Activated gamma-delta T cell (primary cell): Measurements from ENCODE around the gene TESK2.
A peak's percentile ranks its signal among the peaks of the same experiment; 100 is the strongest.

Experiments
- DNase-seq: peaks from one replicate; lab custom pipeline; 2025; lab: John Stamatoyannopoulos, UW

TESK2 gene

DNA sequence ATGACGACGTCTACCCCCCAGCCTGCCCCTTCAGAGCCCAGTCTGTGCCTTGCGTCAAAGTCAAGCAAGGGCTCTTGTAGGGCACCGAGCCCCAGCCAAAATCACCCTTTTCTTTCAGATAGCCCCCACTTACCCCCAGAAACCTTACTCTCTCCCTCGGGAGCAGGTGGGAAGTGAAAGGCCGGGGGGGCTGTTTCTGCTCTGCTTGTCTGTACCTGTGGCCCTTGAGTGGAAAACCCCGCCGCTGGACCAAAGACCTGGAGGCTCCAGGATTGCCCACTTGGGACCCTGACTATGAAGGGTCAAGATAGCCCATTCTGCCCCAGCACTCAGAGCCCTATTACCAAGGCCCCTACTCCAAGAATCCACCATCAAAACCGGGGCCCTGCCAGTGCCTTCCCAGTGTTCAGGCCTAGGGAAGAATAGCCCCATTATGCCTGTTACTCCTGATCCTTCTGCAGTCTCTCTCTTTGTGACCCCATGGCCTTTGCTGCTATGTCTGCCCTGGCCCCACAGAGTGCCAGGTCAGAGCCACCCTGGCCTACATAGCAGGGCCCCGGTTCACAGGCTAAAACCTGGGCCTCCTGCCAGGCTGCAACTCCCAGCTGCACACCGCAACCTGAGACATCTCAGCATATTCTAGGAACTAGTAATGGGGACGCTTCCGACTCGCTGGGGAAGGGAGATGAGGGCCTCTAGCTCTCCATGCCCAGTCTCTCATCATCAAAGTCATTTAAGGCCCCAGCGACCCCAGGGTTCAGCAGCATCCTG lies 186.5 kb downstream of the TESK2 start:
- DNase-seq: no peak

DNA sequence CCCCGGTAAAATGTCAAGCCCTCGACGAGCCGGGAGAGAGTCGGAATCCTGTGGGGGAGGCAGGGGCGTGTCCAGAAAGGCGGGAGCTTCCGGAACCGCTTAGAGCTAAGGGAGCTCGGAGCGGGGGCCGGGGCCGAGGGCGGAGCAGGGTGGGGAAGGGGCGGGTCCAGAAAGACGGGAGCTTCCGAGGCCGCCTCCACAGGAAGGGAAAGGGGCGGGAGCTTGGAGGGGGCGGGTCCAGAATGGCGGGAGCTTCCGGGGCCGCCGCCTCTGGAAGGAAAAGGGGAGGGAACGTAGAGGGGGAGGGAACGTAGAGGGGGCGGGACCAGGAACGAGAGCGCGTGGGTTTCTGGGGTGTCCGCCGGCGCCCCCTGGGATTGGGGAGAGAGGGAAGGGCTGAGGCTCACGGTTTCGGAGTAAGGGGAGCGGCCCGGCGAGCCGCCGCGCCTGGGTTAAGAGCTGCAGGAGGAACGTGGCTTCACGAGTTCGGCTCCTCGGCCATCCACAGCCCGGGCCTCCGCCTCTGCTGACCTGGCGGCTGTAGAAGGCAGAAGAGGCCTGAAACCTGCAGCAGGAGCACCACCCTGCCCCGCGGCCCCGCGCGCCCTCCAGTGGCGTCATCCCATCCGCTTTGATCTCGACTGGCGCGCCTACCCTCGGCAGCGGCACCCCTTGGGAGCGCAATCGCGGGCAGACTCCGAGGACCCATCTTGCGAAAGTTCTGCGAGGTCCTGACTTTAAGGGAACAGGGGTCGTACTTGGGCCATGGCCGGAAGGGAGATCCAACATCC lies 187.2 kb downstream of the TESK2 start:
- peak; percentile 92 for DNase-seq

- DNase-seq: no peak
These were observed 188.3 kb downstream of the TESK2 start for GRCh38 chr1:45302505-45303150.

DNA sequence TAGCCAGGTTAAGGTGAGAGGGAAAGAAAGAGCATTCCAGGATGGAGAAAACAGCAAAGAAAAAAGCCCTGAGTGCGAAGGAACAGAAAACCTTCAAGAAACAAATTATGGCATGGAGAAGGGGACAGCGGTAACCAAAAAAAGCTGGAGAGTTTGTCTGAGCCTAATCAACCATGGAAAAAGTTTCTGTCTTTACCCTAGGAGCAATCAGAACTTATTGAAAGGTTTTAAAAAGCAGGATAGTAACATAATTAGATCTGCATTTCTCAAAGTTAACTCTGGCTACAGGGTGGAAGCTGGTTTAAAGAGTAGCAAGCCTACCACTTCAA lies 190.3 kb downstream of the TESK2 start:
- no peak for DNase-seq

DNA sequence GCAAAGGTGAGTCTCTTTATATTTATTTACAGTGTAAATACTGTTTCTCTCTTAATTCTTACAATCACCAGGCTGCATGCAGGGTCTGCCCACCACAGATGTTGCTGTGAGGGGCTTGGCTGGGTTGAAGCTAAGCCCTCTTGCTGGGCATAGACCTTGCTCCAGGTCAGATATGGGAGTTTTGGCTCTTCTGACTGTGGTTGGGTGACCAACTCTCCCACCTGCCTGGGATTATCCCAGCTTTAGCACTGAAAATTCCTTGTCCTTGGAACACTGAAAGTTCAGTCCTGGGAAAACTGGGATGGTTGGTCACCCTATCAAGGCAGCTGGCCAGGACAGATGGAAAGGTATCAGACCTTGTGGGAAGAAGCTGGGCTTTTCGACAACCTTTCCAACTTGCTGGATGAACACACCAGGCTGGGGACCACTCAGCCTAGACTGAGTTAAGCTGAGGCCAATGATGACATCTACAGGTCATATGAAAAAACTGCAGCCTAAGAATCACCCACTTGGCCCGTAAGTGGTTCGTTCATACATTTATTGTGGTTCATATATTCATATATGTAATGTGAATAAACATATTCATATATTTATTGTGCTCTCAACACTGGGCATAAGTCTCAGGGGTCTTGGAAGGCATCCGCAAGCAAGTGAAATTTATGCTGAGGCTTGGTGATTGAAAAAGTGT lies 190.8 kb downstream of the TESK2 start:
- DNase-seq: no peak

- DNase-seq: no peak
These were observed 191.7 kb downstream of the TESK2 start for GRCh38 chr1:45299296-45299695.

- DNase-seq: no peak
These were observed 193.2 kb downstream of the TESK2 start for GRCh38 chr1:45297666-45298356.
